IMR-90 (cell line): ENCODE results near the gene C5. TPM values are rescaled to one million over a fixed set of nuclear protein-coding genes. Genes with fewer than 3 reads are reported as not detected.

ENCODE experiments used
- ATAC-seq: fragments of 200-7000 bp; cut with Tn5 transposase; 2 replicates; pipeline ENCODE4 v1.9.1; 2020; ENCODE audit warnings: low read depth, mild to moderate bottlenecking, moderate library complexity
- BruUV-seq: library from RNA; stranded (reverse); fragments of 400-500 nt; replicated peaks from 2 replicates; lab custom pipeline; 2021; lab: Mats Ljungman, UMichigan
- CTCF ChIA-PET: fragments of 300-600 bp; formaldehyde crosslinking; extraction: SDS; loops from one replicate; lab custom pipeline; 2021; ENCODE audit warnings: antibody characterized with exemption; lab: Yijun Ruan, JAX
- POLR2A ChIA-PET: fragments of 300-600 bp; sonication (Branson Sonifier 250); formaldehyde crosslinking; loops from one replicate; lab custom pipeline; 2022; ENCODE audit warnings: antibody characterized with exemption; ENCODE audit not compliant: unreplicated experiment; lab: Charles Lee
- DNase-seq: peaks from one replicate; pipeline ENCODE4 v3.0.0; 2013
- H2AFZ ChIP-seq: replicated peaks from 2 replicates; pipeline ENCODE3; 2013; ENCODE audit warnings: low read length, mild to moderate bottlenecking; ENCODE audit not compliant: poor library complexity
- H2AK5ac ChIP-seq: 2 replicates; pipeline ENCODE4 v1.6.1; 2013; ENCODE audit warnings: low read depth, low read length, inconsistent platforms
- H2AK9ac ChIP-seq: replicated peaks from 2 replicates; pipeline ENCODE3; 2013; ENCODE audit warnings: mild to moderate bottlenecking, low read depth, low read length, moderate library complexity; ENCODE audit not compliant: poor library complexity
- H2BK120ac ChIP-seq: 2 replicates; pipeline ENCODE4 v1.6.1; 2013; ENCODE audit warnings: low read depth, low read length, inconsistent platforms
- H2BK15ac ChIP-seq: 3 replicates; pipeline ENCODE4 v1.6.1; 2013; ENCODE audit warnings: low read depth, low read length, inconsistent platforms
- H2BK20ac ChIP-seq: 2 replicates; pipeline ENCODE4 v1.6.1; 2013; ENCODE audit warnings: low read depth, mild to moderate bottlenecking, inconsistent platforms, low read length, moderate library complexity
- H2BK5ac ChIP-seq: 2 replicates; pipeline ENCODE4 v1.6.1; 2013; ENCODE audit warnings: mild to moderate bottlenecking, low read depth, low read length, inconsistent platforms; ENCODE audit not compliant: poor library complexity, severe bottlenecking
- H3K14ac ChIP-seq: replicated peaks from 2 replicates; pipeline ENCODE4 v1.6.1; 2013; ENCODE audit warnings: low read depth, low read length, inconsistent platforms
- H3K18ac ChIP-seq: 2 replicates; pipeline ENCODE4 v1.6.1; 2013; ENCODE audit warnings: low read depth, low read length, control low read depth
- H3K23ac ChIP-seq: 2 replicates; pipeline ENCODE4 v1.6.1; 2013; ENCODE audit warnings: low read depth, low read length, inconsistent platforms
- H3K27ac ChIP-seq: 2 replicates; pipeline ENCODE4 v1.5.1; 2013; ENCODE audit warnings: mild to moderate bottlenecking, control low read depth, low read length; ENCODE audit not compliant: insufficient read depth
- H3K27me3 ChIP-seq: 2 replicates; pipeline ENCODE4 v1.6.1; 2013; ENCODE audit warnings: low read length; ENCODE audit not compliant: control insufficient read depth, insufficient read depth
- H3K36me3 ChIP-seq: 2 replicates; pipeline ENCODE4 v1.6.1; 2013; ENCODE audit warnings: low read length, mixed read lengths; ENCODE audit not compliant: control insufficient read depth, insufficient read depth
- H3K4ac ChIP-seq: 2 replicates; pipeline ENCODE4 v1.6.1; 2013; ENCODE audit warnings: low read depth, low read length, inconsistent platforms
- H3K4me1 ChIP-seq: 2 replicates; pipeline ENCODE4 v1.6.1; 2013; ENCODE audit warnings: low read length, mixed read lengths; ENCODE audit not compliant: control insufficient read depth, insufficient read depth
- H3K4me2 ChIP-seq: 2 replicates; pipeline ENCODE4 v1.6.1; 2013; ENCODE audit warnings: low read depth, mild to moderate bottlenecking, control low read depth, low read length, moderate library complexity
- H3K4me3 ChIP-seq: 2 replicates; pipeline ENCODE4 v1.5.1; 2013; ENCODE audit warnings: low read depth, mild to moderate bottlenecking, control low read depth, low read length, moderate library complexity; ENCODE audit not compliant: insufficient read depth
- H3K56ac ChIP-seq: 2 replicates; pipeline ENCODE4 v1.6.1; 2013; ENCODE audit warnings: low read length, inconsistent platforms; ENCODE audit not compliant: insufficient read depth; ENCODE audit errors: extremely low read depth
- H3K79me1 ChIP-seq, 2 experiments: 2 replicates each; pipeline ENCODE4 v1.6.1; 2013; ENCODE audit warnings: low read length in 2 of 2, inconsistent platforms in 1 of 2, low read depth in 1 of 2
- H3K9ac ChIP-seq: 2 replicates; pipeline ENCODE4 v1.6.1; 2013; ENCODE audit warnings: low read depth, low read length, control low read depth
- H3K9me1 ChIP-seq: 2 replicates; pipeline ENCODE4 v1.6.1; 2013; ENCODE audit warnings: low read length, inconsistent platforms; ENCODE audit not compliant: insufficient read depth
- H3K9me3 ChIP-seq: 2 replicates; pipeline ENCODE4 v1.6.1; 2013; ENCODE audit warnings: low read length; ENCODE audit not compliant: control insufficient read depth, insufficient read depth
- H4K20me1 ChIP-seq: 2 replicates; pipeline ENCODE4 v1.6.1; 2013; ENCODE audit warnings: low read length, inconsistent platforms; ENCODE audit not compliant: insufficient read depth
- H4K5ac ChIP-seq: 2 replicates; pipeline ENCODE4 v1.6.1; 2013; ENCODE audit warnings: mild to moderate bottlenecking, low read depth, low read length, control low read depth
- H4K8ac ChIP-seq, 2 experiments: 2 replicates each; pipeline ENCODE4 v1.6.1; 2013; ENCODE audit warnings: low read depth in 2 of 2, low read length in 2 of 2, control low read depth in 1 of 2, inconsistent platforms in 1 of 2
- H4K91ac ChIP-seq: 2 replicates; pipeline ENCODE4 v1.6.1; 2013; ENCODE audit warnings: low read depth, low read length, inconsistent platforms; ENCODE audit not compliant: insufficient read depth
- RFX5 ChIP-seq: IDR thresholded peaks from 2 replicates; pipeline ENCODE4 v1.8.0; 2012; ENCODE audit warnings: low read depth, mild to moderate bottlenecking, low read length, moderate library complexity
- WGBS, 2 experiments: methylation state at CpG; one replicate each; pipeline versions ENCODE4 v1.1.5 to v1.1.7; 2013; ENCODE audit warnings: missing lambda C conversion rate in 2 of 2; ENCODE audit not compliant: insufficient read length in 1 of 2; ENCODE audit errors: extremely low coverage in 2 of 2; 5-methylcytosine and 5-hydroxymethylcytosine counted together
- dilution Hi-C: fragments of 300-500 bp; cut with HindIII; formaldehyde crosslinking; loops from one replicate; pipeline ENCODE4 v1.14.3; 2018; ENCODE audit warnings: low sequenced_read_pairs; ENCODE audit not compliant: unreplicated experiment
- in situ Hi-C: fragments of 300-500 bp; cut with MboI; formaldehyde crosslinking; loops from 3 replicates; pipeline ENCODE4 v1.14.3; 2019; ENCODE audit warnings: low sequenced_read_pairs, inconsistent platforms, mixed read lengths
- intact Hi-C: fragments of 100-400 bp; cut with micrococcal nuclease; formaldehyde crosslinking; loops from 2 replicates; pipeline ENCODE4 v1.10.0; 2022
- polyA plus RNA-seq, 3 experiments: library from polyadenylated mRNA; depleted of rRNA; stranded (reverse); fragments of >200 nt; gene quantifications; 2 replicates each; pipeline ENCODE4 v1.2.3, GENCODE V29; 2012; ENCODE audit warnings: low replicate concordance in 1 of 3
- total RNA-seq: library from RNA; depleted of rRNA; stranded (reverse); fragments of >200 nt; gene quantifications from 2 replicates; pipeline ENCODE4 v1.2.3, GENCODE V29; 2012

C5 gene
- total and polyA plus RNA-seq, 2 of the 4 experiments (the other 2 are of a cell fraction) = 1.5 to 2.3 TPM

- POLR2A ChIA-PET = interaction anchor here (0.6 kb wide), 1 partner anchor 190 kb away, joined by 5 read pairs; no protein-coding TSS in a partner anchor
- DNase-seq = no peak
- dilution Hi-C loops = no loop called here
Observed at GRCh38 chr9:120974181-120974580, 75.9 kb downstream of the C5 start.

More at GRCh38 chr9:120974181-120974580, 75.9 kb downstream of the C5 start:
- Histone ChIP-seq H3K27ac (no peak overlapping the region), H3K23ac (no peak overlapping the region), H2AK9ac (no peak overlapping the region), H2BK120ac (no peak overlapping the region), H3K9ac (no peak overlapping the region), H4K5ac (no peak overlapping the region), H3K4ac (no peak overlapping the region), H3K56ac (no peak overlapping the region), H3K27me3 (no peaks in the 10 kb centered on the region), H4K91ac (no peak overlapping the region), H3K36me3 (no peaks in the 10 kb centered on the region), H4K8ac (no peak overlapping the region), H3K4me1 (peaks cover 5% of the 10 kb centered on the region), H3K79me1 (no peaks in the 10 kb centered on the region), H2AK5ac (no peak overlapping the region), H2BK20ac (no peak overlapping the region), H2BK15ac (no peak overlapping the region), H3K14ac (no peak overlapping the region; the same call in 1 of the 2 replicates), H3K18ac (no peak overlapping the region; the same call in 1 of the 2 replicates), H3K9me3 (no peaks in the 10 kb centered on the region), H4K20me1 (no peaks in the 10 kb centered on the region), H3K4me3 (no peak overlapping the region), H3K4me2 (no peak overlapping the region), H2AFZ (no peak overlapping the region), H2BK5ac (no peak overlapping the region), H3K9me1 (peaks cover 2% of the 10 kb centered on the region; the same call in 1 of the 2 replicates)
- intact Hi-C loops = loop anchor here (5.0 kb wide), 1 partner anchor 217 kb away; no protein-coding TSS in a partner anchor
- no TSS peak for BruUV-seq
- WGBS, 2 experiments = 58% methylated on average over 2 of the region's 2 CpGs; no CpG with 5 or more reads in 1 of the 2 experiments
- in situ Hi-C loops = no loop called here
- ATAC-seq = peak; percentile 43
- TF ChIP-seq RFX5 = no peak
- CTCF ChIA-PET = interaction anchor here (0.7 kb wide), 1 partner anchor 81 kb away, joined by 3 read pairs; no protein-coding TSS in a partner anchor
